Skeletal muscle cell (primary cell): ENCODE measurements around the gene ARHGAP22.
A peak's percentile ranks its signal among the peaks of the same experiment; 100 is the strongest.

Experiments
- DNase-seq: peaks from one replicate; pipeline ENCODE4 v3.0.0-alpha.2; 2010; ENCODE audit warnings: low read depth
- H3K4me3 ChIP-seq: 2 replicates; pipeline ENCODE4 v1.5.1; 2011; ENCODE audit warnings: low read depth, mild to moderate bottlenecking, control low read depth, low read length, moderate library complexity

Gene ARHGAP22

GRCh38 chr10:48609441-48609840, 4.6 kb upstream of the ARHGAP22 start:
- H3K4me3 ChIP-seq: no peak overlapping the region
- no peak for DNase-seq

- H3K4me3 ChIP-seq: no peak overlapping the region
- DNase-seq: no peak
Observed at GRCh38 chr10:48608976-48609375, 4.1 kb upstream of the ARHGAP22 start.

- H3K4me3 ChIP-seq: no peak overlapping the region
- DNase-seq: no peak
Observed at GRCh38 chr10:48608279-48608681, 3.4 kb upstream of the ARHGAP22 start.

- H3K4me3 ChIP-seq: no peak overlapping the region
- no peak for DNase-seq
Observed at GRCh38 chr10:48607356-48608278, 2.7 kb upstream of the ARHGAP22 start.

GRCh38 chr10:48606530-48607355, 1.9 kb upstream of the ARHGAP22 start:
- H3K4me3 ChIP-seq: no peak overlapping the region
- peak; percentile 93 for DNase-seq

GRCh38 chr10:48605786-48606529, 1.1 kb upstream of the ARHGAP22 start:
- H3K4me3 ChIP-seq: peak overlapping the region; percentile 85
- DNase-seq: no peak

- peak overlapping the region; percentile 85 for H3K4me3 ChIP-seq
- no peak for DNase-seq
Observed at GRCh38 chr10:48604039-48604990, 558 bp downstream of the ARHGAP22 start.

- no peak for DNase-seq
- peak overlapping the region; percentile 85 for H3K4me3 ChIP-seq
Observed at GRCh38 chr10:48603421-48604038, 1.3 kb downstream of the ARHGAP22 start.

- DNase-seq: no peak
- peak overlapping the region; percentile 85 for H3K4me3 ChIP-seq
Observed at GRCh38 chr10:48602401-48603135, 2.3 kb downstream of the ARHGAP22 start.

GRCh38 chr10:48601789-48602188, 3.1 kb downstream of the ARHGAP22 start:
- peak overlapping the region; percentile 85 for H3K4me3 ChIP-seq
- no peak for DNase-seq

GRCh38 chr10:48600645-48601505, 4.0 kb downstream of the ARHGAP22 start:
- H3K4me3 ChIP-seq: no peak overlapping the region
- no peak for DNase-seq

GRCh38 chr10:48599830-48600134, 5.1 kb downstream of the ARHGAP22 start:
- no peak overlapping the region for H3K4me3 ChIP-seq
- no peak for DNase-seq

- no peak for DNase-seq
Observed at GRCh38 chr10:48598936-48599829, 5.7 kb downstream of the ARHGAP22 start.

GRCh38 chr10:48598243-48598935, 6.5 kb downstream of the ARHGAP22 start:
- DNase-seq: no peak

More at GRCh38 chr10:48598936-48599829, 5.7 kb downstream of the ARHGAP22 start:
- H3K4me3 ChIP-seq: no peak overlapping the region

GRCh38 chr10:48595539-48595932, 9.3 kb downstream of the ARHGAP22 start:
- H3K4me3 ChIP-seq: no peak overlapping the region

More at GRCh38 chr10:48598243-48598935, 6.5 kb downstream of the ARHGAP22 start:
- H3K4me3 ChIP-seq: no peak overlapping the region

More at GRCh38 chr10:48595539-48595932, 9.3 kb downstream of the ARHGAP22 start:
- DNase-seq: no peak
